SIG-M5 treated with dmso at 0.1 percent for 504 hours (cell line): Measurements from ENCODE around the gene PSME1.

Experiments
- DNase-seq: peaks from one replicate; lab custom pipeline; 2025; ENCODE audit not compliant: unreplicated experiment; lab: John Stamatoyannopoulos, UW

Gene PSME1

GRCh38 chr14:24127673-24128072 lies 8.3 kb upstream of the PSME1 start:
- DNase-seq: no peak

- DNase-seq: no peak
These were observed 6.5 kb upstream of the PSME1 start for GRCh38 chr14:24129410-24129998.

DNA sequence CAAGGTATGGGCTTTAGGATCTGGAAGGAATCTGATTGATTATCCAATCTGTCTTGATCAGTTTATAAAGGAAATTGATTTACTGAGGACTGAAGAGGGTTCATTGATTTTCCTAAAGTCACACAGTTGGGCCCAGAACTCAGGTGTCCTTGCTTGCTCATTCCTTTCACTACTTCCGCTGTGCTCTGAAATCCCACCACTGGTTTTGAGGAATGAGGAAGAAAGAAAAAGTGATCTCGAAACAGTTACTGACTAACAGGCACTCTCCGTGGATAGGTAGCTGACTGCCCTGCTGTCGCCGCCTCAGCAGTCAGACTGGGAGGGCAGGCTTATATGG lies 5.6 kb upstream of the PSME1 start, which contains the start of gene FITM1:
FITM1 (plus strand) TSS at position 280 of the 337 bp plus-strand sequence. CDS start 905 bp downstream, outside the sequence.
- DNase-seq: peak; percentile 56

- DNase-seq: no peak
These were observed 5.1 kb upstream of the PSME1 start for GRCh38 chr14:24130717-24131548.

GRCh38 chr14:24131549-24131966 lies 4.4 kb upstream of the PSME1 start:
- DNase-seq: no peak

DNA sequence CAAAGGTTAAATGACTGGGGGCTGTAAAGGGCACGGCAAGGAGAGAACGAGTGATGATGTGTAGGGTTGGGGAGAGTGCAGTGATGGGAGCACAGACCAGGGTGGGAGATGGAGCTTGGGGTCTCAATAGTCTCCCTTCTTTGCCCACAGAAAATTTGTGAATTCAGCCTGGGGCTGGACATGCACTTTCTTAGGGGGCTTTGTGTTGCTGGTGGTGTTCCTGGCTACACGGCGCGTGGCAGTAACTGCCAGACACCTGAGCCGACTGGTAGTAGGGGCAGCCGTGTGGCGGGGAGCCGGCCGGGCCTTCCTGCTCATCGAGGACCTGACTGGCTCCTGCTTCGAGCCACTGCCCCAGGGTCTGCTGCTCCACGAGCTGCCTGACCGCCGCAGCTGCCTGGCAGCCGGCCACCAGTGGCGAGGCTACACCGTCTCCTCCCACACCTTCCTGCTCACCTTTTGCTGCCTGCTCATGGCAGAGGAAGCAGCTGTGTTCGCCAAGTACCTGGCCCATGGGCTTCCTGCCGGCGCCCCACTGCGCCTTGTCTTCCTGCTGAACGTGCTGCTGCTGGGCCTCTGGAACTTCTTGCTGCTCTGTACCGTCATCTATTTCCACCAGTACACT lies 3.8 kb upstream of the PSME1 start:
- DNase-seq: no peak

DNA sequence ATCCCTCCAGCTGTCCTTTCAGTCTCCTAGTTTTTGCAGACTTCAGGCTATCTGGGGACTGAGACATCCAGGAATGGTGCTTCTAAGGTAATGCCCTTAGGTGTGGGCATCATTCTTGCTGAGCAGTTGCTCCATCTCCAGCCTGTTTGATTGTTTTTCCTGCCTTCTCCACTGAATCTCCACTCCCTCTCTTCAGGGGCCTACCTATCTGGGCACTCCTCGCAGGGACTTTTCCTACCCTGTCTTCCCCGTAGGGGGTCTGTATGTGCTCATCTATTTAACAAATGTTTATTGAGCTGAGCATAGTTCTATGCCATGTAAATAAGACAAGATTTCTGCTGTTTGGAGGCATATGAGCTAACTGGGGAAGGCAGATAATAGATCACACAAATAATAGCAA lies 3.0 kb upstream of the PSME1 start:
- DNase-seq: no peak

GRCh38 chr14:24133735-24134134 lies 2.3 kb upstream of the PSME1 start:
- no peak for DNase-seq

DNA sequence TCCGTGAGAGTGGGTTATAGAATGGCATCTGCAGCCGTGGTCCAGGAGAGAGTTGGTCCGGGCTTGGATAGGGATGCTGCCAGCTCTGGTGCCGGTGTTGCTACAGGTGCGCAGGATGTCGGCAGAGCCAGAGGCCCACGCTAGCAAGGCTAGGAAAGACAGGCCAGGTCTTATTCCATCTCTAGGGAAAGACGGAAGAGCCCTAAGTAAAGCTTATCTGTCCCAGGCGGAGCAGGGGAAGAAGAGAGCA lies 485 bp upstream of the PSME1 start:
- no peak for DNase-seq

DNA sequence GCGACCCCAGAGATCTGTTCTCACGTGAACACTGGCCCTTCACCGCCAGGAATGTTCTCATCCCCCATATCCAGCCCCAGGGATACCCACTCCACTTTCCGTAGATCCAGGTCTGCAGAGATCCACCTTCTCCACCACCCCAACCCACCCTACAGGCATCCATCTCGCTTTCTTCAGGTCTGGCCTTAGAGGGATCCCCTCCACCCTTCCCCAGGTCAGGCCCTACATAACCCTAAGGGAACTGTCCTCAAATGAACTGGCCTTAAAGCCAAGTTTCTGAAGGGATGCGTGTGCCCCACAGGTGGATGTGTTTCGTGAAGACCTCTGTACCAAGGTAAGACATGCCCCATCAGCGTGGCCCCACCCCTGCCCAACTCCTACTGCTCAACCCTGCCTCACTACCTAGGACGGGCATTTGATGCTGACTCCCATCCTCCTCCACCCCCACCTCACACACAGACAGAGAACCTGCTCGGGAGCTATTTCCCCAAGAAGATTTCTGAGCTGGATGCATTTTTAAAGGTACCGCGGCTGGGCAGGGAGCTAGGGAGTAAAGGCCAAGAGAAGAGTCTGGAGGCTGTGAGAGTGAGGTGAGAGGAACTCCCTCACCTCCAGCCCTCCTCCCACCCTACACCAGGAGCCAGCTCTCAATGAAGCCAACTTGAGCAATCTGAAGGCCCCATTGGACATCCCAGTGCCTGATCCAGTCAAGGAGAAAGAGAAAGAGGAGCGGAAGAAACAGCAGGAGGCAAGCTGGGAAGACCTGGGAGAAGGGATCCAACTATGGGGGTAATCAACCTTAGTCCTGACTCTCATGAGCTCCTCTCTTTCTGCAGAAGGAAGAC lies 912 bp downstream of the PSME1 start:
- DNase-seq: no peak

DNA sequence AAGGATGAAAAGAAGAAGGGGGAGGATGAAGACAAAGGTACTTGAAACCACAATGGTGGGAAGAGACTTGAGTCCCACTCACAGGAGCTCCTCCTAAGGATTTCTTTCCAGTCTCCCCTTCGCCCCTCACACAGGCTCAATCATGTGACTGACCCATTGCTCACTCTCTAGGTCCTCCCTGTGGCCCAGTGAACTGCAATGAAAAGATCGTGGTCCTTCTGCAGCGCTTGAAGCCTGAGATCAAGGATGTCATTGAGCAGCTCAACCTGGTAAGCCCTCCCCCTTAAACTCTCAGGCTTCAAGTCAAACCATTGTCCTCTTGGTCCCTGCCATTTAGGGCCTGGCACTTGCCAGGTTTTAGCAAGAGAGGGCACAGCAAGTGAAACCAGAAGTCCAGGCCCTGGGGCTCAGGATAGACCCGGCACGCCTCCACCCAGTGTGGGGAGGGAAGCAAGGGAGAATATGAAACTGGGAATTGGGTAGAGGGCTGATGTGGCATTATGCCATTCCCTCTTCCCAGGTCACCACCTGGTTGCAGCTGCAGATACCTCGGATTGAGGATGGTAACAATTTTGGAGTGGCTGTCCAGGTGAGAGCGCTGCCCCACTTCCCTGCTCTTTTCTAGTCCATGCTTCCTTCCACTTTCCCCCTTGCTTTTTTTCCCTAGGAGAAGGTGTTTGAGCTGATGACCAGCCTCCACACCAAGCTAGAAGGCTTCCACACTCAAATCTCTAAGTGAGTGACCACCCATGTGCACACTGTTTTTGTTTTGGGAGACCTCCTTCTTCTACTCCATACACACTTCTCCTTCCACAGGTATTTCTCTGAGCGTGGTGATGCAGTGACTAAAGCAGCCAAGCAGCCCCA lies 1.8 kb downstream of the PSME1 start:
- no peak for DNase-seq

DNA sequence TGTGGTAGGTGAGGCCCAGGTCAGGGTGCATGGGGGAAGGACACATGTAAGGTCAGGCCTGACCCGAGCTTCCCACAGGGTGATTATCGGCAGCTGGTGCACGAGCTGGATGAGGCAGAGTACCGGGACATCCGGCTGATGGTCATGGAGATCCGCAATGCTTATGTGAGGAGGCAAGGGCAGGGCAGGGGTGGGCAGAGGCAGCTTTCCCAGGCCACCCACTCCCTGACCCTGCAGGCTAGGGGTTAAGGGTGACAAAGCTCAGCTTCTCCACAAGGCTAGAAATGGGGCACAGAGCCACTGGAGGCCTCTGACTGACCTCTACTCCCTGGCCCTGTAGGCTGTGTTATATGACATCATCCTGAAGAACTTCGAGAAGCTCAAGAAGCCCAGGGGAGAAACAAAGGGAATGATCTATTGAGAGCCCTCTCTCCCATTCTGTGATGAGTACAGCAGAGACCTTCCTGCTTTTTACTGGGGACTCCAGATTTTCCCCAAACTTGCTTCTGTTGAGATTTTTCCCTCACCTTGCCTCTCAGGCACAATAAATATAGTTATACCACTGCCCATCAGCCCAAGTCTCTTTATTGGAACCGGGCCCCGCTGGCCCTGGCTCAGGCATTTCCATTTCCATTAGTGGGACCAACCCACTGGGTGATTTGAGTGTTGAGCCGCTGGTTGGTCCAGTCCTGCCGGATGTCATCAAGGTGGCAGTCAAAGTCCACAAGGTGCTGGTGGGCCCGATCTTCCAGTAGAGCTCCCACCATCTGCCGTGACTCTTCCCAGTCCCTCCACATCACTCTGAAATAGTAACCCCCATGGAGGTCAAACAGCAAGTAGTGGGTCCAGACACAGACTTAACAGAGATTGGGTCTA lies 2.6 kb downstream of the PSME1 start:
- DNase-seq: no peak

DNA sequence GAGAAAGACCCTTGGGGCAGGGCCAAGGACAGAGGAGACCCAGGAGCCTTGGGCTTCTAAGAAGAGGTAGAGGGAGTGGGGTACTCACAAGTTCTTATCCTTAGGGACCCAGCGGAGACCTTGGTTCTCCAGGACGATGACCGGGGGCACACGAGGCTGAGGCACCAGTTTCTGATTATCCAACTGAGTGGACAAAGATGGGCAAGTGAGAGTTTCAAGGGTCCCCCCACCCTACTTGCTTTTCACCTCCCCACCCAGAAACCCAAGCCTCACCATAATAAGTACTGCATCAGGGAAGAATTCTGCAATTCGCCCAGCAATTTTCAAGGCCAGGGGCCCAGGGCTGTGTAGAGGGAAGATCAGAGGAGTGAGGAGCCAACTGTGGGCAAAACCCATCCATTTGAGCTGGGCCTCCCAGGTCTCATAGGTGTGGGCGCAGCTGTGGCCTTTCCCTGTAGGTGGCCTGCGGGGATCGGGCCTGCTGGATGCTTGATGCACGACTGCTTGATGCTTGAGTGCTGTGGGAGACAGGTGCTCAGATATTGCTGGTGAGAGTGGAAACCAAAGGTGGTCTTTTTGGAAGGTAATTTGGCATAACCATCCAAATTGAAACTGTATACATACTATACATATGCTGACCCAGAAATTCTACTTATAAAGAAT lies 3.4 kb downstream of the PSME1 start:
- DNase-seq: no peak

GRCh38 chr14:24141097-24141880 lies 5.3 kb downstream of the PSME1 start, which contains the start of gene EMC9:
Gene EMC9 (minus strand): TSS chr14:24141591. CDS start chr14:24141304, 287 bp downstream.
- DNase-seq: peak; percentile 99

GRCh38 chr14:24143511-24143910 lies 7.5 kb downstream of the PSME1 start:
- DNase-seq: no peak

- no peak for DNase-seq
These were observed 8.5 kb downstream of the PSME1 start for GRCh38 chr14:24144451-24144850.

GRCh38 chr14:24145219-24145618 lies 9.2 kb downstream of the PSME1 start:
- DNase-seq: no peak
